HG03196 (cell line): Measurements from ENCODE around the gene MTF2.
"Not testable (repeated sequence)": the region's sequence is repeated elsewhere in the genome, so short reads cannot be mapped to it uniquely, and the experiment has no call there.

ENCODE experiments used
- ATAC-seq: cut with Tn5 transposase; IDR thresholded peaks from one replicate; pipeline ENCODE4 v1.9.1; 2021; ENCODE audit not compliant: unreplicated experiment

Gene MTF2

DNA sequence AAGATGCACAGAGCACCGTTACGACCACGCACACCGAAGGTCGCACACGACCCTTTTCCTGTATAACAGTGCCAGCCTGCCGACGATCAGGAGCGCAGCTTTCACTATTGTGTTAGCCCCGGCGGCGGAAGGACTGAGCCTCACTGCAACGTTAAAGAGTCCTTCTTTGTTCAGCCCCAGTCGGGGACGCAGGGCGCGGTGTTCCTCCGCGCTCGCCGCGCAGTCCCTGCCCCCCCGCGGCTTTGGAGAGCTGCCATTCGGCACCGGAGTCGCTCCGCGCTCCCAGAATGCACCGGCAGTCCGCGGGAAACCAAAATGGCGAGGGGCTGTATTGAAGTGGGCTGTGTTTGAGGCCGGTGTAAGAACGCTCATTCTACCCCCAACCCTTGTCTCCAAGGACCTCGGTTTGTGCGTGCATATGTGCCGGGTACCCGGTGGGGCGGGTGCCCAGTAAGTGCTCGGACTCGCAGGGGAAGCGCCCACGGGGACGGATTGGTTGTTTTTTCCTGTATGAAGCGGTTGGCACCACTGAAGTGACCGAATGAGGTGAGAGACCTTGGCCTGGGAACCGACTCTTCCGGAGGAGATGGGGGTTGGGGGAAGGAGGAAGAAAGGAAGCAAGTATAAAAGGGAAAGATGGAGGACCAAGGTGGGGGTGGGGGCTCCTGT, at the start of gene MTF2:
MTF2 (plus strand) TSS at position 298 of the 669 bp plus-strand sequence; CDS start at position 542, 244 bp downstream.
- ATAC-seq: peak; percentile 81

DNA sequence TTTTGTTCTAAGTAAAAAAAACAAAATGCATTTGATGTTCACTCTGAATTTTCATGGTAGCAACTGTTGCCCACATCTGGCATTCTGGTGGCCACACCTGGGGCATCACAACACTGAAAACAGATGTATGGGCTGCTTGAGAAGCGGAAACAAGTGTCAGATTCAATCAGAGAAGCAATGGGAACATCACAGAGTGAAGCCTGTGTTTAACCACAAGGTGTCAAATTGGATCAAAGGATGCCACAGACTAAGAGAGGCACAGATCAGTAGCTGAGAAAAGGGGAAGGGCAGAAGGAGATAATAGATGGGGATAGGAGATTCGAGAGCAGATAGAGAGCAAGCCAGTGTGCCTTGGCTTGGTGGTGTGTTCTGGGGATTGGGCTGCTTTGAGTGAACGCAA, 49.8 kb upstream of the MTF2 start:
- ATAC-seq: no peak

DNA sequence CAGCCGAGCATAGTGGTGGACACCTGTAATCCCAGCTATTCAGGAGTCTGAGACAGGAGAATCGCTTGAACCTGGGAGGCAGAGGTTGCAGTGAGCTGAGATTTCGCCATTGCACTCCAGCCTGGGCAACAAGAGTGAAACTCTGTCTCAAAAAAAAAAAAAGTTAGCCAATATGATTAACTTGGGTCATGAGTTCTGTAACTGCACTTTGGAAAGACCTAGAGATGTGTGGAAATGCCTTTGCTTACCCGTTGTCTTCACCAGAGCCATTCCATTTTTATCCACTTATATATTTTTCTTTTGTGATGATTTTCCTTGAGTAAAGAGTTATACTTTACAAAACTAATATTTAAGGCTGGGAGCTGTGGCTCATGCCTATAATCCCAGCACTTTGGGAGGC, 48.9 kb upstream of the MTF2 start:
- ATAC-seq: not testable (repeated sequence)

DNA sequence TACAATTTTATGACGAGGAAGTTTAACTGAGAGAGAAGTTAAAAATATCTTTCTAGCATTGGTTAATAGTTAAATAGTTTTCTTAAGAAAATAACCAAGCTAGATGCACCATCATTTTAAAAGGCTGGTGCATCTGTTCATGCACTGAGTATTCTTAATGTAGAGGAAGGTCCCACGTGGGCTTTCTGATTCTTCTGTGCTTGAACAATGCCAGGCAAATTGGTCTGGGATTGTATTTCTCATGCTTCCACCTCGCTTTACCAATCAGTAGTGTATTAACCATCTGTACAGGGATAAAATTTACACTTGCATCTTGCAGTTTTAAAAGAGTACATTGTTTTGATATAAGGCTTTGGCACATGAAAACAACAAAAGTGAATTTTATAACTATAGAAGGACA, 47.4 kb upstream of the MTF2 start:
- no peak for ATAC-seq

DNA sequence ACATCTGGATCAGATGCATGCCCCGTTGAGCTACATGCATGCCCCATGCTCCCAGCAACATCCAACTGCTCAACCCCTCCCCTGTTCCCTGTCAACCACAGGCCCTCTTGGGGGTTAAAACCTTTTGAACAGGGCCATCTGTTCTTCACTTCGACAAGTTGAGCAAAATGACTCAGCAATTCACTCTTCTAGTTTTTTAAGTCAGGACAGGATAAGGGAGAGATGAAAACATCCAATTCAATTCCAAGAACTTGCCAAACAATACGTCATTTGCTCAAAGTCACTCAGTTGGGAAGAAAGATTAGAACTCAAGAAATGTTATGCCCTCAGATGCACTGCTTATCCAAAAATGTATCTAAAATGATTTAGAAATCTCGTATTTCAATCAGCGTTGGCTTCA, 46.1 kb upstream of the MTF2 start:
- ATAC-seq: no peak

DNA sequence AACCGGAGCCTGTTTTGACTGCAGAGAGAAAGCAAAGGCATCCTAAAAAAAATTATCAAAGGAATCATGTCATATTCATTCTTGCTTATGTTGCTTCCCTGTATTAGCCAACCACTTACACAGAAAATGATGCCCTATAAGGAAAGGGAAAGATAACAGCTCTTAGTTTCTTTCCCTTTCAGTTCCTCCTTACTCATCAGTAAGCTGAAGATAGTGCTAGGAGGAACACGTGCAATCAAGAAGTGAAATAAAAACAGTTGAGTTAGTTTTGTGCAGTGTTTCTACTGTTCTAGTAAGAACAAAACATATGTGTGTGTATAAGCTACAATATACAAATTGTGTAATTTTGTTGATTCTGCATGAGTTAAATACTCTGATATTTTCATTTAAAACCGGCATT, 45.3 kb upstream of the MTF2 start:
- ATAC-seq: peak; percentile 76

DNA sequence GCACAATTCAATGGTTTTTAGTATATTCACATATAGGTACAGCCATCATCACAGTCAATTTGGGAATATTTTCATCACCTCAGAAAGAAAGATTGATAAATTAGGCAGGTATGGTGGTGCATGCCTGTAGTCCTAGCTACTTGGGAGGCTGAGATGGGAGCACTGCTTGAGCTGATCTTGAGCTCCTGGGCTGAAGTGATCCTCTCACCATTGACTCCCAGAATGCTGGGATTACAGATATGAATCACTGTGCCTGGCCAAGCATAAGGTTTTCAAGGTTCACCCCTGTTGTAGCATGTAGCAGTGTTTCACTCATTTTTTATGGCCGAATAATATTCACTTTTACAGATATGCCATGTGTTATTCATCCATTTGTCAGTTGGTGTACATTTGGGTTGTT, 44.7 kb upstream of the MTF2 start:
- ATAC-seq: no peak

DNA sequence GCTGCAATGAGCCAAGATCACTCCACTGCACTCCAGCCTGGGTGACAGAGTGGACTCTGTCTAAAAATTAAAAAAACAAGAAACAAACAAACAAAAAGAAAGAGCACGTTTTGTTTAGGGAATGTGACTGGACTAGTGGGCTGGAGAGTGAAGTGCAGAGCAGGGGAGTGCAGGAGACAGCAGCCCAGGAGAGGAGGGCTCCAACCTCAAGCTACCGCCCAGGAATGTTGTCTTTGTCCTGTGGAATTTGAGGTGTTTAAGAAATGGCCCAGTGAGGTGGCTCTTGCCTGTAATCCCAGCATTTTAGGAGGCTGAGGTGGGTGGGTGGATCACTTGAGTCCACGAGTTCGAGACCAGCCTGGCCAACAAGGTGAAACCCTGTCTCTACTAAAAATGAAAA, 42.4 kb upstream of the MTF2 start:
- ATAC-seq: no peak

DNA sequence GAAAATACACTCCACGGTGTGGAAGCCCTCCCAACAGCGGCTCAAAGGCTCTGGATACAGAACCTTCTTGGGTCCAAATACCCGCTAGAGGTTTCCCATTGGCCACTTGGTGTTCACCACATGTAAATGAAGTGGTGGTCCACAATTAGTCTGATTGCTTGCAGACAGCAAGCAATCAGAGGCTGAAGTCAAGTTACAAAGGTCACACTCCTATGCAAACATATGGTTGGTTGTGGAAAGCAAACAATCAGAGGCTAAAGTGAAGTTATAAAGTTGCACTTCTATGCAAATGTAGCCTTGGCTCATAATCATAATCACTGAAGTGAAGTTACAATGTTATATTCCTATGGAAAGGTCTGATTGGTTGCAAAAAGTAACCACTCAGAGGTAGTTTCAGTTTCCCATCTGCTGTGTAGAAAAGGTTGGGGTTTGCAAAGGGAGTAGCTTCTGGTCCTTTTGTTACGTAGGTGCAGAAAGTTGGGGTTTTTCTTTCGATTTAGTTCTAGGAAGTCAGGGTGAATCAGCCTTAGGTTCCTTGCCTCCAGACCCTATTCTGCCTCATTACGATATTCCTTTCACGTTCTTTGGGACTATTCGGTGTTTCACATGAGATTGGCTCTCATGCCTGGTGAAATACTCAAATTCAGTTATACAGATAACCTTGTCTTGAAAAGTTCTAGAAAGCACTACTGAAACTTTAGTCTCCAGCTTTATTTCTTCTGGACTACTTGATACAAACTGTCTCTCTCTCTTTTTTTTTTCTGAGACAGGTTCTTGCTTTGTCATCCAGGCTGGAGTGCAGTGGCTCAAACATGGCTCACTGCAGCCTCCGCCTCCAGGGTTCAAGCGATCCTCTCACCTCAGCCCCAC, 36.7 kb upstream of the MTF2 start:
- peak; percentile 97 for ATAC-seq

DNA sequence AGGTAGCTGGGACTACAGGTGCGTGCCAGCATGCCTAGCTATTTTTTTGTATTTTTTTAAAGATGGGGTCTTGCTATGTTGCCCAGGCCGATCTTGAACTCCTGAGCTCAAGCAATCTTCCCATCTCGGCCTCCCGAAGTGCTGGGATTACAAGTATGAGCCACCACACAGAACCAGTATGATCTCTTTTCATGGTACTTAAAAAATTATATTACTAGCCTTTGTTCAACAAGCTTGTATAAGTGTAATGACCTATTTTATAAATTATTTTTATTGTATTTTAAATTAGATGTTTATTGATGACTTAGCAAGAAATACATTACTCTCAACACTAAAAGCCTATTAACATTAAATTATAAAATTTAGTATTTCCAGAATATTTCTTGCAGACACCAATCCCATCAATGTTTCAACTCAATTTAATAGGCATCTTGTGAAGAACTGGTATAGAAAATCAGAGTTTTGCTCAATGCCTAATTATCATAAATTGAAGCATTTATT, 36.0 kb upstream of the MTF2 start:
- no peak for ATAC-seq

DNA sequence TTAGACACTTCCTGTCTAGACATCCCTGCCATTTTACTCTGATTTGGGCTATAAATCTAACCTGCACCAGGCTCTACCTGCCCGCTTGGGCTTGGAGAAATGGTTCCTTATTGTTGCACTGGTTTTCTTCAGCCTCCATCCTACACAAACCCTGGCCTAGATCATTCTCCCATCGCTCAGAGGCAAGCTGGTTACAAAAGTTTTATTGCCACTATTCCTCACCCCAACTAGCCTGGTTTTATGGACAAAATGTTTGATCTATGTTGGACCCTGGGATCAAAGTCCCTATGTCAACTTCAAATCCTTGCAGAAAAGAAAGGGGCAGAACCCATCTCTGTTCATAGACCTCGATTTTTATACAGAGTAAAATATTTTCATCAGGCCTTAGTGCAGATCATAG, 31.5 kb upstream of the MTF2 start:
- no peak for ATAC-seq

DNA sequence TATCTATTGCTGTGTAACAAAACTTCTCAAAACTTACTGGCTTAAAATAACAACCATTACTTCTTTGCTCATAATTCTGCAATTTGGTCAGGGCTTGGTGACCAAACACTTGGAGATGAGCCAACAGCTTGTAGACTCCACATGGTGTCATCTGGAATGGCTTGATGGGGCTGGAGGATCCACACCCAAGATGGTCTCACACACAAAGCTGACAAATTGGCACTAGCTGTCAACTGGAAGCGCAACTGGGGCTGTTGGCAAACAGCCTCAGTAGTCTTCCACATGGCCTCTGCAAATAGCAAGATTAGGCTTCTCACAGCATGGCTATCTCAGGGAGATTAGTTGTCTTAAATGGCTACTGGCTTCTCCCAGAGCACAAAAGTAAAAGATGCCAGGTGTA, 27.1 kb upstream of the MTF2 start:
- ATAC-seq: no peak

DNA sequence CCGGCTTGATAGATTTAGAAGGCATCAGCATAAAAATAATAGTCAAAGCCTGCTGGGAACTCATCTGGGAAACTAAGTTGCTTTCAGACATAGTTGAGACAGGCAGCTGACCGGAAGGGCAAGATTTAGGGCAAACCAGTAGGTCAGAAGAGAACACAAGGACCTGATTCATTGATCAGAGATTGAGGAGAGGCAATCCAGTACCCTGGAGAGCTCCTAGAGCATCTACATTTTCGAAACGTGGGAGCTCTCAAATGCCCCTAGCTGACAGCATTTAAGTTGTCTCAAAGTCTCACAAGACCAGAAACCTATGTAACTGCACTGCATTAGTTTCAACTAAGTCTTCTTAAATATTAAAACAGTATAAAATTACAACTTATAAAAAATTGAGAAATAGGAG, 22.9 kb upstream of the MTF2 start:
- no peak for ATAC-seq

DNA sequence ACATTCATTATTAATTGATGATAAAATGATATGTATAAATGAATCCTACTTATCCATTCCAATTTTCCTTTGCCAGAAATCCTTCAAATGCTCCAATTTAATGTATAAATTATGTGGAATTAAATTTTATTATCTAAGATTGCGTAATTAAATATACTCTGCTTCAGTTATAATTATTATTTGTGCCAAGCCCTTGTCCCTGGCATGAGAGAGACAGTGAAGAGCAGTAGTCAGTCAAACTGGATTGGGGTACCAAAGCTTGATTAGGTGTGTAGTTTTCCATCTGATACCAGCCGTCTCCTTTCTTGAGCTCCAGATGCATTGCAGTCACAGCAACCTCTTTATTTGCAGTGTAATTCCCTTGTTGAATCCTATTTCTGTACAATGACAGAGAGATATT, 22.4 kb upstream of the MTF2 start:
- ATAC-seq: no peak

DNA sequence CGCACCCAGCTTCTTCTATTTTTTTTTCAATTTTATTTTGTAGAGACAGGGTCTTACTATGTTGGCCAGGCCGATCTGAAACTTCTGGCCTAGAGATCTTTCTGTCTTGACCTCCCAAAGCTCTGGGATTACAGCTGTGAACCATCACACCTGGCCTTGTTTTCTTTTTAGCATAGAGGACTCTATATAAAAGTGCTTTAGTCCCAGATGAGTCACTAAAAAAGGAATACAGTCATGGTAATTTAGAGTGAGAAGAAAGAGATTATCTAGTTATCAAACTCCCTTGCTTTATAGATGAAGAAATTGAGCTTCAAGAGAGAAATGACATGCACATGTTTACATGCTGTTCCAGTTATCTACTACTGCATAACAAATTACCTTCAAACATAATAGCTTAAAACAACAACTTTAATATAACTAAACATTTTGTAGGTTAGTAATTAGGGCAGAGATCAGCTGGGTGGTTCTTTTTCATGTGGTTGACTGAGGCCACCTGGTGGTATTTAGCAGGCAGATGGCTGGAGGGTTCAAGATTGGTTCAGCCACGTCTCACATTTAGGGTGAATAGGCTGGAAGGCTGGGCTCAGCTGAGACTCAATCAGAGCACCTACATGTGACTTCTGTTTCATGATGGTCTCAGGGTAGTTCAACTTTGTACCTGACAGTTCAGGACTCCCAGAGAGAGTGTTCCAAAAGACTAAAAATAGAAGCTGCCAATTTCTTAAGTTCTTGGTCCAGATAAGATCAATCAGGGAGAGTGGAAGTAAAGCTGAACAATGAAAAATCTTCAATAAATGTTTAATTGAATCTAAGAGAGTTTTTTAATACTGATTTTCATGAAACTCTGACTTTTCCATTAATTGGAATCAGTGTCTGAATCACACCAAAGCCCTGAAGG, 16.9 kb upstream of the MTF2 start:
- no peak for ATAC-seq

DNA sequence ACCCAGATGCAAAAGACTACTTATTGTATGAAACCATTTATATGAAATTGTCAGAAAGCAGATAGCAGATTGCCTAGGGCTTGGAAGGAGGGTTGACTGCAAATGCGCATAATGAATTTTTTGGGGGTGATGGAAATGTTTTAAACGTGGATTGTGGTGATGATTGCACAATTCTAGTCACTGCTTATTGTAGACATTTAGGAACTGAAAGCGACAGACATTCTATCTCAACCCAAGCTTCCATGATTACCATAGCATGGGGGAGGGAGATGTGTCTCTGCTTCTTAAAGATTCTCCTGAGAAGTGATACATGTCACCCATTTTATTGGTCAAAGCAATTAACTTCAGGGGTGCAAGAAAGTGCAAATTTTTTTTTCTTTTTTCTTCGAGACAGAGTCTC, 2.8 kb upstream of the MTF2 start:
- ATAC-seq: no peak

DNA sequence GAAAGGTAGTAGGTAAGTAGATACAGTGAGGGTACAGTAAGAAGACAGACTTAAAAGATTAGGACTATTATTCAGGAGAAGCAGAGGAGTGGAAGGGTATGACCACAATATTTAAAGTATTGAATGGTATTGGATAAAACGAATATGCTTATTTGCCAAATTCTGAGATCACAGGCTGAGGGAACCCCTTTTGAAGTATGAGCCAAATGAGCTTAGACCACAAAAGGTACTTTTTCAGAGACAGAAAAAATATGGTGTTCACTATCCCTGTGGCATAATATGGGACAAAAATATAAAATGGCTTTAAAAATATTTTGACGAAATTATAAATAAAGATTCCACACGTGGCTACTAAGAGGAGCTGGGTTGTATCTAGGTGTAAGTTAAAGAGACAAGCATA, 880 bp upstream of the MTF2 start:
- no peak for ATAC-seq

DNA sequence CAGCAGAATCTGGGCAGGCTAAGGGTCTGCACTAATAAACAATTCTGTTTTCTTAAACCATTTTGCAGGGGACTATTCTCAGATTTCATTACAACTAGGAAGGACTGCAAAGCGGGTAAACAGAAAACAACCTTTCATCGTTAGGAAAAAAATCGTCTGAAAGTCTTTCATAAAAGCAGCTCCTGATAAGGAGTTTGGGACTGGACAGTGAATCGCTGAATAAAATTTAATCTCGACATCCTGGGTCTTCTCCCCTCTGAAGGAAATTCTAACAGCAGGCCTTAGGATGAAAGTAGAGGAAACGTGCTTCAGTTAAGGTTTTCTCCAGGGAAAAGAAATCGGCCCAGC, 471 bp upstream of the MTF2 start:
- no peak for ATAC-seq

DNA sequence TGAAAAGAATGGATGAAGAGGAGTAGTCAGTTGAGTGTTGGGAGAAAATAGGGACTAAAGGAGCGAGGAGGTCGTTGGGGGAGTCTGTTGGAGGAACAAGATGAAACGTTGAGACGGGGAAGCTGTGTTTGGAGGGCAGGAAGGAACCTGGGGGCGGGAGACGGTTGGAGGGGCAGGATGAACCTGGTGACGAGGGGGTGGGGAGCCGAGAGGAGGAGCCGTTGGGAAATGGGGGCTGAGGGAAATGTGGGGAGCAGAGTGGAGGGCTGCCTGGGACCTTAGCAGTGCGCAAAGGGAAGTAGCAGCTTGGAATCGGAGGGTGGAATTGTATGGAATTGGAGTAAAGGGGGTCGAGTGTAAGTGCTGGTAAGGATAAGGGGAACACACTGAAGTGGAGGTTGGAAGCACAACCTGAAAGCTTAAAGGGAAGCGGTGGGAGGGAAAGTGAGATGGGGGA, 630 bp downstream of the MTF2 start:
- no peak for ATAC-seq

DNA sequence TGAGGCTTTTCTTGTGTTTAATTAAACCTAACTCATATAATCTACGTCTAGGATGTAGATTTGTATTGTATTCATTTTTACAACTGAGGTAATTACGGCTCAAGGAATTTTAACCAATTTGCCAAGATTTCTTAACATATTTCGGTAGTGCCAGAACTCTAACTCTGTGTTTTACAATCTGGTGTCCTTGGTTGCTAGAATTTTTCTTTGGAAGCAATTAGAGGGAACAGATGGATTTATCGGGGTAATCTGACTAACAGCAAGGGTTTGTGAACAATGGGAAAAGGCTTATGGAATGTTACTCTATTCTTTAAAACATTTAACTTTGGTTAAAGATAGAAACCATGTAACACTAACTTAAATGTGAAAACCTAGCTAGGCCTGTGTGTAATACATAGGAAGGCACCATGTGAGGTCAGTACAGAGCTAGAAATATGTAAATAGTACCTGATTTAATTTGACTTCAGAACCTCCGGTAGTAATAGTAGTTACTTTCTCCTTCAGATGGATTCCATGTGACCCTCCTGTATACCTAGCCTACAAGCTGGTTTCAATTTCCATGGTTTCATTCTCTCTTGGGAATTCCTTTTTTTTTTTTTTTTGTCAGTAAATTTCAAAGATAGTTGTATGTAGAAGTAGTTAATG, 1.2 kb downstream of the MTF2 start:
- peak; percentile 60 for ATAC-seq

DNA sequence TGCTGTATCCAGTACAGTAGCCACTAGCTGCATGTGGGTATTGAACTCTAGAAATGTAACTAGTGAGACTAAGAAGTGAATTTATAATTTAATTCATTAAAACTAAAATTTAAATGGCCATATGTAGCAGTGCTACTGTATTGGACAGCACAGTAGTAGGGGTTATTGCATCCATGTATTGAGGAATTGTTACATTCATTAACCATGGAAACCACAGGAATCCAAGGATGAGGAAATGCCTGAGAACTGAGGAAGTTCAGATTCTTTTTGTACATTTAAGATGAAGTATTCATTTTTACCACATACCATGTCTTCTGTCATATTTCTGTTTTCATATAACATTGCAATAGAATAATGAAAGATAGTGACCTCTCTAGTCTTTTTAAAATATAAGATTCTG, 2.6 kb downstream of the MTF2 start:
- no peak for ATAC-seq
